GM19099 (cell line): ENCODE measurements around the gene BIRC7.

Source experiments
- POLR2A ChIP-seq: IDR thresholded peaks from 3 replicates; pipeline ENCODE4 v1.6.1; 2011; ENCODE audit warnings: low read depth; ENCODE audit not compliant: insufficient read length; ENCODE audit errors: extremely low read depth

BIRC7 gene

DNA sequence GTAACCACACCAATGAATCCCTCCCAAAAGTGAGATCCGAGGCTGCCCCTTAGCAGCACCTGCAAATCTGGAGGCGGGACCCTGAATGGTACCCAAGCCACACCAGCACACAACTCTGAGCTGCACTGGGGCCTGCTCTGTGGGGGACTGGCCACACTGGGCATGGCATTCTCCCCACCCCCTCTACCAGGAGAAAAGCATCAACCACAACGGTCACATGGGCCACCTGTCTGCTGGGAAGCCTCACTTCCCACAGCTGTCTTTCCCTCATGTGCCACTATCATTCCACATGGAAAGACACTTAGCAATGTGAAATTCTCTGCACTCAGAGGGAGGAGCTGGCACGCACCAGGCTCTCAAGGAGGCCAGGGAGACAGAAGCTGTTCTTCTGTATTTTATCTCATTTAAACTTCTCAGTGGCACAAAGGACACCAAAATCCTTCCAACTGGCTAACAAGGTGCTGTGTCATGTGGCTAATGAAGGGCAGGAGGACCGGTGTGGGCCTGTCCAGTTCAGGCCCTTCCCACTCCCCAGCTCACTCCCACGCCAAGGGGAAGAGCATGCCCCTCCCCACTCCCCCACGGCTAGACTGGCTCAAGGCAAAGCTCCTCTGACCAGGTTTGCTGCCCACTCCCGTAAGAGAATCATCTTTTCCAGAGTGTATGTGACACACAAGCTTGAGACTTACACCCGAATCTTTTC lies 38.8 kb upstream of the BIRC7 start:
- TF ChIP-seq POLR2A, result no peak

DNA sequence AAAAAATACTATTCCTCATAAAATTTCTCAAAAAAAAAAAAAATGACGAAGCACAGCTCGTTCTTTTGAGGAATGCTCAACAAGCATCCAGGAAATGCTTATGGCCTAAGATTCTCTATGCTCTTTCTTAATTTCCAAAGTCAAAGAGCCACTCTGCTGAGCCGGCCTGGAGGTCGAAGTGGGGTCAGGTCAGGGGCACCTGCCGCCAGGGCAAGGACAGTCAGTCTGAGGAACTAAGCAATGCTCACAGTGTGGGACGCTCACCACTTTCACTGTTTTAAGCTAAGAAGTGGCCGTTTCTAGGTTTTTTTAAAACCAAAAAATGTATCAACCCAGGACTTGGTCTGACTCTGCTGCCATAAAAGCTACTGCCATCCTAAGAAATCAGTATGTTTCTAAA lies 37.1 kb upstream of the BIRC7 start:
- no peak for TF ChIP-seq POLR2A

DNA sequence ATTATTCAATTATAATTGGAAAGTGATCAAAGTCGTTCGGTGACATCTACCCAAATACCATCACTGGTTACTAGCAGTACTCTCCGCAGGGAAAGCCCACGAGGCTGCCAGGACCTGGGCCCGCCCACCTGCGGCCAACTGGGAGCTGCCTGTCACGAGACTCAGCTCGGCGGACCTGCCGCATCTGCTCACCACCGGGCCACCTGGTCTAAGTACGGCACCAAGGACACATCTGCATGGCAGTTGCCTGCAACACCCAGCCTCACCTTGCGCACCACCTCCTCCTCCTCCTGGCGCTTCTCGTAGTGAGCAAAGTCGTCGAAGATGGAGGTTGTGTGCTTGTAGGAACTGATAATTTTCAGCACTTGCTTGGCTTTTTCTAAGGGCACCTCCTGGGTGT lies 33.7 kb upstream of the BIRC7 start:
- no peak for TF ChIP-seq POLR2A

DNA sequence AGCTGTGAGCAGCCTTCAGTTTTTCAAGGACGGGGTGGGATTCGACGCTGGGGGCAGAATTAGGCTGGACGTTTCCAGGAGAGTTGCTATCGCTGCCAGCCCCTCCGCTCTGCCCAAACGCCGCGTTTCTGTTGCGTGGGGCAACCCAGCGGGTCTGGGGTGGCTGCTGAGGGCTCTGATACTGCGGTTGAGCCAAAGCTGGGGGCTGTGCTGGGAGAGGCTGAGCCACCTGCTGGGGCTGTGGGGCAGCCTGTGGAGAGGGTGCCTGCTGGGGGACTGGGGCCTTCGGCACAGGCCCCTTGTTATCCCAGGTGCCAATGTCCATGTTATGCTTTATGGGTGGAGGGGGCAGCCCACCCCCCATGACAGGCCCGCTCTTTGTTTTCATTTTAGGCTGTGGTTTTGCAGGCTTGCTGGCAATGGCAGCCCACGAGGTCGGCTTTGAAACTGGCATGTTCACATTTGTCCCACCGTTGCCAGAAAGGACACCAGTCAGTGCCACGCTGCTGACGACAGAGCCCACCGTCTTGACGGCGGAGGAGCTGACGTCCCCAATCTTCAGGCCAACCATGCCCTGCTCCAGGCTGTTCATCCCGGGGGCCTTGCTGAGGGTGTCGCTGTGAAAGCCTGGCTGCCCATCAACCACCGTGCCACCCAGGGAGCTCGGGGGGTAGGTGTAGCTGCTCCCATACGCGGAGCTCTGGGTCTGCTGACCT lies 32.7 kb upstream of the BIRC7 start:
- TF ChIP-seq POLR2A, result no peak

DNA sequence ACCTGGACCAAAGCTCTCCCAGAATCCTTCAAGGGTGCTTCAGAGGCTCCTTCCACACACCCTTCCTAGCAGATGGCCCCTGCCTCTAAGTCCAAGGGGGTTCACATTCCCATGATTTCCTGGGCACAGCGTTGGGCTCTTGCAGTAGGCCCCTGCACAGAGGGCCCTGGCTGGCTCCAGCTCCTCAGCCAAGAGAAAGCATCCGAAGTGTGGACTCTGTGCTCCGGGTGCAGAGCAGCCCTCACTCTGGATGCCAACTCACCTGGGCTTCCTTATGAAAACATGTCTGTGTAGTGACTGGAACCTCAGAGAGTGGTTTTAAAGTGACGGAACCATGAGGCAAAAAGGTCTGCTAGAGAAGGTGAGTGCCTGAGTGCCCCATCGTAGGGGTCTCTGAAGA lies 31.3 kb upstream of the BIRC7 start:
- TF ChIP-seq POLR2A, result no peak

DNA sequence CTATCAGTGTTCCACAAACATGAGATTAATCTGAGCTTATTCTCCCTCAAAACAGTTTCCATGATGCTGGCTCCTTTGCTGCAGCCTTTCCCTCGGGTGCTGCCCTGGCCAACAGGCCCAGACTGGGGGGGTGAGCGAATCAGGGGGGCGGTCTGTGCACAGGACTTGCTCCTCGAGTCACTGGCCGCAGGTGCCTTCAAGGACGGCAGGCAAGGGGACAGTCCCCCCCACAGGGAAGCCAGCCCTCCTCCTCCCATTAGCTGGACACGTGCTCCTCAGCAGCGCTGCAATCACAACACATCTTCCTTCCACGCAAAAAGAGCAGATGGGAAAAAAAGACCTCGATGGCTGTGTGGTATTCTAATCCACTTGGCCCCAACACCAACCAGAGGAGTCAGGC lies 29.8 kb upstream of the BIRC7 start:
- no peak for TF ChIP-seq POLR2A

DNA sequence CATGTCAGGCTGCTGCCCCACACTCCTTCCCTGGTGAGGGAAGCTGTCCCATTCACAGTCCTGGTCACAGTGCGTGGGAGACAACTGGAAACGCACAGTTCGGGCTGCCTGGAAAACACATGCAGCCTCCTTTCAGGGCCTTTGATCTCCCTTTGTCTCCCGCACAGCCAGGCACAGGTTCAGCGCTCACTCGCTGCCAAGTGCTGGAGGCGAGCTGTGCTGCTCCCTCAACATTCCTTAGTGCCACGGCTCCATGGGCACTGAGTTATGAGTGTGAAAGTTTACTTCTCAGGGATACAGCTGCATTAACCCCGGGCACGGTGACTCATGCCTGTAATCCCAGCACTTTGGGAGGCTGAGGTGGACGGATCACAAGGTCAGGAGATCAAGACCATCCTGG lies 28.8 kb upstream of the BIRC7 start:
- no peak for TF ChIP-seq POLR2A

DNA sequence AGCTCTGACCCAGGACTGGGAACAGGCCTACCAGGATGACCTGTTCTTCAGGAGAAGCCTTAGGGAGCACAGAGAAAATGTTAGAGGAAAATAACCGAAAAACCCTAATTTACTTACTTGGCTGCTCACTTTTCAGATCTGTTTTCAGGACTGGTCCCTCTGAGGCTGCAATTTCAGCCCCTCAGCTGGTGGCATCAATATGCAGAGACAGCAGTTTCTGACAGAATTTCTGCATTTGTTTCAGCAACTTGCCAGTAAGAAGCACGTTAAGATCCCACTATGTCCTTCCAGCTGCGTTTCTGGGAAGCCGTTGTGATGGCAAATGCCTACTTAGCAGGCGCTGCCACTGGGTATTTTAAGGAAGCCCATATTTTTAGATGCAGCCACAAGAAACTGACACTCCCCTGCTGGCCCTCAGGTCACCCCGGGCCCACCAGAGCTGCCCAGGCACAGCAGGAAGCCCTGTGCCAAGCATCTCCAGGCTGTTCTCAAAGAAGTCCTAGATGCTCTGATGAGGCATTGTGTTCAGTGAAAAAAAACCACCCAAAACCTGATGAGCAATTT lies 27.3 kb upstream of the BIRC7 start:
- no peak for TF ChIP-seq POLR2A

DNA sequence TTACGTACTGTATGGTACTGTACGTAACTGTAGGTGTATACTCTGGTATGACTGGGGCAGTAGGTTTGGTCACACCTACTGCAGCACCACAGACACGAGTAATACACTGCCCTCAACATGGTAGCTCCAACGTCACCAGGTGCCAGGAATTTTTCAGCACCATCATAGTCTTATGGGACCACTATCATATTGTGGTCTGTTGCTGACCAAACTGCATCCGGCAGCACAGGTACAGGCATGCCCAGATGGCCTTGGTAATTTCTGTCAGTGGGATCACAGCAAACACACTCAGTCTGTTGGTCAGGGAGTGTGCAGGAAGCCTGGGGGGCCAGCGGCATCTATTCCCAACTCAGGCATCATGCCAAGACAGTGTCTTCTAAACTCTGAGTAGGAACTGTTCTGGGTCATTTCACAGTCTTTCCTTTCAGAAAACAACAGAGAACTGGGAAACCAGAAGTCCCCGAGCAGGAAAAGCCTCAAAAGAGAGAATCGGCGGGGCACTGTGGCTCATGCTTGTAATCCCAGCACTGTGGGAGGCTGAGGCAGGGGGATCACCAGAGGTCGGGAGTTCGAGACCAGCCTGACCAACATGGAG lies 25.6 kb upstream of the BIRC7 start:
- TF ChIP-seq POLR2A, result no peak

DNA sequence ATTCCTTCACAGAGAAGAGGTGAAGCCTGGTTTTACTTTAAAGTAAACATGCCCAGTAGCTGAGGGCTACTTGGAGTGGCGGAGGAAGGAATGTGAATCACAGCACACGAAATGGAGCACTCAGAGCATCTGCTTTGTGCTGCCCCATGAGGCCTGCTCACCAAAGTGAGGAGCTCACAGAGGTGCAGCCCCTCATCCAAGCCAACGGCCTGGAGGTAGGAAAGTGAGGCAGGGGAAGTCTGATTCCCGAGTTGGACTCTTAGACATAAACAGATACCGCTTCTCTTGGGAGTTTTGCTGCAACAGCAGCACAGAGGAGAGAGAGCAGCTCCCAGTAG lies 23.3 kb upstream of the BIRC7 start:
- TF ChIP-seq POLR2A, result no peak

DNA sequence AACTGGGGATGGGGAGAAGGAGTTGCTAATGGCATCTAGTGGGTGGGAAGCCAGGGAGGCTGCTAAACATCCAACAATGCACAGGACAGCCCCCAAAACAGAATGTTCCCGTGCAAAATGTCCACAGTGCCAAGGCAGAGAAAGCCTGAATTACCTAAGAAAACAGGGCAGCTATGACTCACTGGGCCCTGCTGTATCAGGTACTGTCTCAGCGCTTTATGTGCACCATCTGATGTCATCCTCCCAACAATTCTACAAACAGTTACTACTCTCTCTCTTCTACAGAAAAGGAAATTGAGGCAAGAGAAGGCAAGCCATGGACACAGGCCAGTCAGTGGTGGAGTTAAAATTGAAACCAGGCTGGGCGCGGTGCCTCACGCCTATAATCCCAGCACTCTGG lies 22.9 kb upstream of the BIRC7 start:
- no peak for TF ChIP-seq POLR2A

DNA sequence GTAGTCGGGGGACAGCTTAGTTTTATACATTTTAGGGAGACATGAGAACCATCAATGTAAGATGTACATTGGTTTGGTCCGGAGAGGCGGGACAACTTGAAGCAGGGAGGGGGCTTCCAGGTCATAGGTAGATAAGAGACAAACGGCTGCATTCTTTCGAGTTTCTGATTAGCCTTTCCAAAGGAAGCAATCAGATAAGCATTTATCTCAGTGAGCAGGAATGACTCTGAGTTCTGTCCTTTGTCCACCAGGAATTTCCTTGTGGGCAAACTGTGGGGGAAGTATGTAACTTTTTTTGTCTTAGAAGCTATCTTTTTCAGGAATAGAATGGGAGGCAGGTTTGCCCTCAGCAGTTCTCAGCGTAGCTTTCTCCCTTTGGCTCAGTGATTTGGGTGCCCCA lies 21.2 kb upstream of the BIRC7 start:
- TF ChIP-seq POLR2A, result no peak

DNA sequence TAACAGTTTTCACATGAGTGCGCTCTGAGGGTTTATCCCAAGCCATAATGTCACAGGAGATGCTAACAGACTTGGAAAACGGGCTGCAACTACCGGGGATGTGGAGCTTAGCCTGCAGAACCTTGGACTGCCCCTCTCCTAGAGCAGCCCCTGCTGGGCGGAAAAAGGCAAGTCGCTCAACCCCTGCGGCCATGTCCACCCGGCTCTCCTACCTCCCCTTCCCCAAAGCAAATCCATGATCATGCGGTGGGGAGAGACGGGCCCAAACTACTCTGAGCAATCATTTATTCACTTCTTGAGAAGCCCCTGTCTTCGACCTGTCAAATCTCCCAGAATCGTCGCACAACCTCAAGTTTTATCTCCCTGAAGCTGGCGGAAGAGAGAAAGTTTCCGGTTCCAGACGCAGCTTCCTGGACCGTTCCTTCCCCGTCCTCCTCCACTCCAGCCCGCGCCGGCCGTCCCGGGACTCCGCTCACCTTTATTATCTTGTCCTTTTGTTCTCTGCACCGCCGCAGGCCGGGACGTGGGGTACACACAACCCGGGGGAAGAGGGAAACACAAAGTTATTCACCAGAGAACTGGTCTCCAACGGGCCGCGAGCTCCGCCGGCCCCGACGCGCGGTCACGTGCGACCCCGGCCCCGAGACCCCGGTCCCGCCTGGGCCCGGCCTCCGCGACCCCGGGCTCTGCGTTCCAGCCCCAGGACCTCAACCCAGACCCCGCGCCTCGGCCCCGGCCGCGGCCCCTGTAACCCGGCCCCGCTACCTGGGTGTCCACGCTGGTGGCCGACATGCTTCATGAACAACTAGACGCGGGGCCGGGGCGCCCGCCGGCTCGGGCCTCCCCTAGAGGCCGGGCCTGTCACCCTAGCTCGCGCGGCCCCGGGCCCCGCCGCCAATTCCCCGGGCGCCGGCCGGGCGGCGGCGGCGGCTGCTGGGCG lies 20.3 kb upstream of the BIRC7 start:
- no peak for TF ChIP-seq POLR2A

DNA sequence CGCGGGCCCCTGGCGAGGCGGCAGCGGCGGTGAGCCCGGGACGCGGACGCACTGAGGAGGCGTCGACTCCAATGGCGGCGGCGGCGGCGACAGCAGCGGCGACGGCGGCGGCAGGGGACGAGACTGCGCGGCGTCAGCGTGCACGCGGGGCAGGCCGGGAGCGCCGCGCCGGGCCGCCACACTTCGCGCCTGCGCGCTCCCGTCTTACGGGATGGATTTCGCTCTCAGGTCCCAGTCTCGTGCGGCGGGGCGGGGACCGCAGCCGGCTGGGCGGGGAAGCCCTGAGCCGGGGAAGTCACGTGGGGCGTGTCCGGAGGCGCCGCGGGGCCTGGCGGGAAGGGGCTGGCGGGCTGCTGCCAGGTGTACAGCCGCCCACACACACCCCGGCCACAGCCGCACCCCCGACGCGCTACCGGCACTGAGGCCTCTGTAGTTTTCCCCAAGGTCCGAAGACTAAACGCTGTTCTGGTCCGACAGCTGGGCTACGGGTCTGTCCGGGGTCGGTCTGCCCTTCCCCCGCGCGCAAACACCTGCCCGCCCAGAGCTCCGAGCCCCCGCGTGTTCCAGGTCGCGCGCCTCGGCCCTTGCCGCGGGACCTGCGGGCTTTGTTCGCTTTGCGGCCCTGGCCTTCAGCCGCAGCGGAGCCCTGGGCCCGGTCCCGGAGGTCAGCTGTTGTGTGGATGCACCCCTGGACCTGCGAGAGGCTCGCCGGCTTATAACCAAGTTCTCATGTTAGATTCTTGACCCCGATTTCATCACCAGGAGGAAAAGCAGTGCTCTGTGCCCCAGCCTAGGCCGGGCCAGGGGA lies 19.5 kb upstream of the BIRC7 start, which contains the start of gene YTHDF1:
Gene YTHDF1, minus strand, starts transcription at position 91 of the 808 bp plus-strand sequence. CDS start 239 bp downstream, outside the sequence.
- peak; percentile 75 for TF ChIP-seq POLR2A
